GM21529 (cell line): ENCODE measurements around the gene ITGAE.

Experiments
- ATAC-seq: cut with Tn5 transposase; IDR thresholded peaks from one replicate; pipeline ENCODE4 v1.9.1; 2021; ENCODE audit not compliant: unreplicated experiment

The ITGAE gene

DNA sequence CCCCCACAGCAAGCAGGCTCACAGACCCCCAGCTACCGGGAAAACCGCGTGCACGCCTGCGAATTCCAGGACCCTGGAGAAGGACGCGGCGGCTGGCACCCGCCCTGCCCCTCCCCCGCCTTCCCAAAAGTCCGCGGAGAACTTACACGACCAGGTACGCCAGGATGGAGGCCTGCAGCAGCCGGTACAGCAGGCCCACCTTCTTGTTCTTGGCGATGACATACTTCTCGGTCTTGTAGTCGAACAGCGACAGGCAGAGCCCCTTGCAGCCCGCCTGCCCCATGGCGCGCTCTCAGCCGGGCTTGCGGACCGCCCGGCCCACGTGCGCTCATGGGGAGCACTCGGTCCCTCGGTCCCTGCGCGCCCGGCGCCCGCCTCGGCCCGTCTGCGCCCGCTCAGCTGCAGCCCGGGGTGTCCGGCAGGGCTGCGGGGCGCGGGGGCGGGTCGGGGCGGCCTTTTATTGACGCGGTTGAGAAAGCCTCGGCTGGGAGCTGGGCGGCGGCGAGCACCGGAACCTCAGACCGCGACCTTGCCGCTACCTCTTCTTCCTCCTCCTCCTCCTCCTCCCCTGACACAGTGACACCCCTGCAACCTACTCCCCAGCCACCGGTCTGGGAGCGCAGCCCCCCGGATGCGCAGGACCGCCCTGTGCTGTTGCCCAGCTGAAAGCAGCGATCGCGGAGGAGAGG lies 105.1 kb downstream of the ITGAE start, which contains the start of gene P2RX5:
Gene P2RX5, minus strand, starts transcription at position 433 of the 689 bp plus-strand sequence. Its CDS starts 150 bp downstream, at position 283.
- no peak for ATAC-seq

DNA sequence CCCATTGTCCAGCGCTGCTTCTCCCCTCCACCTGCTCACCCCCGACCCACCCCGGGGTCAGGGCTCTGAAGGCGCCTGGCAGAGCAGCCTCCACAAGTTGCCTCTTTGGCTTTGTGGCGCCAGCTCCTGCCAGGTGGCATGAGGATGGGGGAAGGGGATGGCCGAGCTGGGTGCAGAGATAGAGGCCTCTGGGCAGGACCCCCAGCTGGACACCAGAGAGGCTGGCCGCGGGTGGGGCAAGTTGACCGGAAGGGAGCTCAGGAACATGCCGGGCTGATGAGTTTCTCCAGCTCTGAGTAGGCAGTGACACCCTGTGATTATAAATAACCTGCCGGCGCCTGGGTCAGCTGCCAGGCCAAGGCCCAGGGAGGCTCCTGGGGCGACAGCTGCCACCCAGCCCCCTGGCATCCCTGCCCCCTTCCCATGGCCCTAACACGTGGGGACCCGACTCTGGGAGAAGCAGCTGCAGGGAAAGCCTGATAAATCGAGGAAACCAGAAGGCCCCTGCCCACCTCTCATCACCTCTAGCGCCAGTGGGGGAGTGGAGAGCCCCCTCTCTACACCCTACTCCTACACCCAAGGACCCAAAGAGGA lies 105.8 kb downstream of the ITGAE start:
- no peak for ATAC-seq

DNA sequence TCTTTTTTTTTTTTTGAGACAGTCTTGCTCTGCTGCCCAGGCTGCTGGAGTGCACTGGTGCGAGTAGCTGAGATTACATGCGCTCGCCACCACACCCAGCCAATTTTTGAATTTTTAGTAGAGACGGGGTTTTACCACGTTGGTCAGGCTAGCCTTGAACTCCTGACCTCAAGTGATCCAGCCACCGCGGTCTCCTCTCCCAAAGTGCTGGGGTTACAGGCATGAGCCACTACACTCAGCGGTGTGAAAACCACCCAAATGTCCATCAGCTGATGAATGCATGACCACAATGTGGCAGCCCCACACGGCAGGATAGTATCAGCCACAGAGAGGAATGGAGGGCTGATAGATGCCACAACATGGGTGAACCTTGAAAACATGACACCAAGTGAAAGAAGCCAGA lies 107.2 kb downstream of the ITGAE start:
- peak; percentile 50 for ATAC-seq

DNA sequence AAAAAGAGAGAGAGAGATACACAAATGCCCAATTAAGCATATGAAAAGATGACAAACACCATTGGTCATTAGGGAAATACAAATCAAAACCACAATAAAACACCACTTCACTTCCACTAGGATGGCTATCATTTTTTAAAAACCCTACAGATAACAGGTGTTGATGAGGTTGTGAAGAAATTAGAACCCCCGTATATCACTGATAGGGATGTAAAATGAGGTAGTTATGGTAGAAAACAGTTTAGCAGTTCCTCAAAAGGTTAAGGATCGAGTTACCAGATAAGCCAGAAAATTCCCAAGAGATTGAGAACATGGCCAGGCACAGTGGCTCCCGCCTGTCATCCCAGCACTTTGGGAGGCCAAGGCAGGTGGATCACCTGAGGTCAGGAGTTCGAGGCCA lies 107.8 kb downstream of the ITGAE start:
- no peak for ATAC-seq

DNA sequence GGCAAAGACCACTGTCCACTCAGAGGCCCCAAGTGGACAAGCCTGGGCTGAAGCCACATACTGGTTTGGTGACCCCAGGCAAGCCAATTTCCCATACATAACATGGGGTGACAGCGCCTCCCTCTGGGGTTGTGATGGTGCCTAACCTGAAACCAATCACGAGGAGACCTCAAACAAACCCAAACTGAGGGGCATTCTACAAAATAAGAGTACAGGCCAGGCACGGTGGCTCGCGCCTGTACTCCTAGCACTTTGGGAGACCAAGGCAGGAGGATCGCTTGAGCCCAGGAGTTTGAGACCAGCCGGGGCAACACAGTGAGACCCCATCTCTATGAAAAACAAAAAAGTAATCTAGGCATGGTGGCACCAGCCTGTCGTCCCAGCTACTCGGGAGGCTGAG lies 108.6 kb downstream of the ITGAE start:
- no peak for ATAC-seq

DNA sequence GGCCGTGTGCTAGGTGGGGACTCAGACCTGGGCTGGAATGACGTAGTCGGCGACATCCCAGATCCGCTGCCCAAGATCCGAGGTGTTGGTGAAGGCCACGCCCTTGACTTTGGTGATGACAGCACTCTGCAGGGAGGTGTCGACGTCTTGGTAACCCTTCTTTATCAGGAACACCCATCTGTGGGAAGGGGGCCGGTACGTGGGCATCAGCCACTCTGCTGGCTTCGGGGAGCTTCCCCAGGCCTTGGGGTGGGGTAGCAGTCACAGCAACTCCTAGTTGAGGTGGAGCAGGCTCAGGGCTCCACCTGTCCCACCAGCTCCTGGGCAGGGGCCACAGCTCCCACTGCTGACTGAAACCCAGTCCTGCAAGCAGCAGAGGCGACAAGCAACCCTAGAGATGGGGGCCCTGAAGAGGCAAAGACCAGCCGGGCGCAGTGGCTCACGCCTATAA lies 109.3 kb downstream of the ITGAE start:
- no peak for ATAC-seq

DNA sequence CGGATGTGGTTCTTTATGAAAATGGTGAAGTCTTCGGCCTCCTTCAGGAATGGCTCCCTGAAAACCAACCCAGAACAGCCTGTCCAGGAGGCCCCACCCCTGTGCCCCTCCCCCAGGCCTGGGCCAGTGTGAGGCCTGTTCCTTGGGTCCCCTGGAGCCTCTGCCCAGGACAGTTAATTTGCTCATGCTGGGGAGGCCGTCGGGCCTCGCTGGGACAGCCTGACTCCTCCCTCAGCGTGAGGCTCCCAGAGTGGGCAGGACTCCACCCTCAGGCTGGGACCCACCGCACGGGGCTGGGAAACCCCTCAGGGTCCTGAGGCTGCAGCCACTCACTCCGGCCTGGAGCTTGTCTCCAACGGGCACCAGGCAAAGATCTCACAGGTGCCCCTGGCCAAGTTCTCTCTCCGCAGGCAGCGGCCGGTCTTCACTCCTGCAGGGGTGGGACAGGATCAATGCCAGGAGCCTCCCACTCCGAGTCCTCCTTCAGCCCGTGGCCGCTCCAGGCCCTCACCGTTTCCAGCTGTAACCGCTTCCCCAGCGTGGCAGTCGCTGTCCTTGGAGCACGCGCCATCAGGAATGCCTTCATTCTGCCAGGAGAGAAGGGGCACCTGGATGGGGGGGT lies 110.8 kb downstream of the ITGAE start:
- ATAC-seq = no peak

DNA sequence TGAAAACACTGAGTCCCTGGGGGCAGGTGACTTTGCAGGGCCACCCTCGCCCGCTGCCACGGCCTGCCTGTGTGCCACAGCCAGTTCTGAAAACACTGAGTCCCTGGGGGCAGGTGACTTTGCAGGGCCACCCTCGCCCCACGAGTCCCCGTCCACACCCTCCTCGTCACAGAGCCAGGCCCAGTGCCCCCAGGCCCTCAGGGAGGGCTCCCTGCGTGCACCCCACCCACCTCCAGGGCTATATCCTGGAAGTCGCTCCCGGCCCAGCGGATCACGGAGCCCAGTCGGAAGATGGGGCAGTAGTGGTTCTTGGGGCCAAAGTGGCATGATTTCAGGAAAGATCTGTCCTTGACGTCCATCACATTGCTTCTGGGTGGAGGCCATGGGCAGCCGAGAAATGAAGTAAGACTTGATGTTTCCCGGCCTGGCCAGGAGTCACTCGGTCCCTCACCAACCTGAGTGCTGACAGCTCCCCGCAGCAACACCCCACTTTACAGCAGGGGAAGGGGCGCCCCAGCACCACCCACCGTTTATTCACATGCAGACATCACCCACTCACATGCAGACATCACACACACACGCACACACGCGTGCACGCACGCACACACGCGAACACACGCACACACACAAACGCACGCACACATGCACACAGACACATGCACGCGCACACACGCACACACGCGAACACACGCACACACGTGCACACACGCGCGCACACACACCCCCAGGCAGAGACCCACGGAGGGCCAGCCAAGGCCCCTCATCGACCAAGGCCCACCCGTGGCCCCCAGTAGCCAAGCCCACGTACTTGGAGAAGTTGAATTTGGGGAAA lies 111.5 kb downstream of the ITGAE start:
- ATAC-seq = no peak

DNA sequence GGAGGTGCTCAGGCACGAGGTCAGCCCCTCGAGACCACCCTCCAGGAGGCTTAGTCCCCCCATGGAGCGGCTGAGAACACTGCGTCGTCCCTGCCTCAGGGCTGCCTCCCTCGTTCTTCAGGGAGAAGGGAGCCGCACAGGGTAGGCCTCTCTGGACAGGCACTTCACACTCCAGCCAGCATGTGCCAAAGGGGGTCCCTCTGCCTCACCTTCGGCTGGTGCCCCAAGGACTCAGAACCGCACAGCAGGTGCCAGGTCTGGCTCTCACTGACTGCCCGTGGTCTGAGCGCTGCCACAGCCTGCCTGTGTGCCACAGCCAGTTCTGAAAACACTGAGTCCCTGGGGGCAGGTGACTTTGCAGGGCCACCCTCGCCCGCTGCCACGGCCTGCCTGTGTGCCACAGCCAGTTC lies 112.1 kb downstream of the ITGAE start:
- no peak for ATAC-seq

DNA sequence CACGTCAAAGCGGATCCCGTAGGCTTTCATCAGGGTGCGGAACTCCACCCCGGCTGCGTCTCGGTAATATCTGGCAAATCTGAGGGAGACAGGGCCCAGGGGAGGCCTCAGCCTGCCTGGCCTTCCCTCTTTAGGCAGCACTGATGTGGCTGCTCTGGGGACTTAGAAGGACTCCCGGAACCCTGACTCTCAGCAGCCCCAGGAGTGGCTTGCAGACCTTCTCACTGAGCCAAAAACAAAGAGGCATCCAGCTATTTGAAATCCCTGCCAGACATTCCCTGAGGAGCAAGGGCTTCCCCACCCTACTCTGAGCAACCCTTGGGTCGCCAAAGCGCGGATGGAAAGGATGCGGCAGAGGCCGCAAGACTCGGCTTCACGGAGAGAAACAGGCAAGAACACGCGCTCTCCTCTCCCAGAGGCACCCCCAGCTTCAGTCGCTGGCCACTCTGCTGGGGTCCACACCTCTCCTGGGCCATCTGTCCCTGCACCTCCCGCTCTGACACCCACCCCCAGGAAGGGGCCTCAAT lies 112.9 kb downstream of the ITGAE start:
- no peak for ATAC-seq

DNA sequence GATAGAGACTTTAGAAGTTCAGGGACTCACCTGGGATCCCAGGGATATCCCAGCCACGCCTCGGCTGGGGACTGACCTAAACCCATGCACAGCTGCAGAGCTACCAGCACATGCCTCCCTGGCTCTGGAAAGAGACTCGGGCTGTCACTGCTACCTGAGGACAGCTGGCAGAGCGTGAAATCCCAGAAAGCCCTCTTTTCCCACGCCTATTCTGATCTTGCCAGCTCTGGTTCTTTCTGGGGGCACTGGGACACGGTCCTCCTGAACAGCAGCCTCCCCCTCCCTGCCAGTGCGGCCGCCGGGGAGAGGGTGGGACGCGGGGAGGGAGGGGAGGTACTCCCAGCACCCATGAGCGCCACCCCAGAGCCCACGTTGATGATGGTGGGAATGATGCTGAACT lies 115.8 kb downstream of the ITGAE start:
- no peak for ATAC-seq

DNA sequence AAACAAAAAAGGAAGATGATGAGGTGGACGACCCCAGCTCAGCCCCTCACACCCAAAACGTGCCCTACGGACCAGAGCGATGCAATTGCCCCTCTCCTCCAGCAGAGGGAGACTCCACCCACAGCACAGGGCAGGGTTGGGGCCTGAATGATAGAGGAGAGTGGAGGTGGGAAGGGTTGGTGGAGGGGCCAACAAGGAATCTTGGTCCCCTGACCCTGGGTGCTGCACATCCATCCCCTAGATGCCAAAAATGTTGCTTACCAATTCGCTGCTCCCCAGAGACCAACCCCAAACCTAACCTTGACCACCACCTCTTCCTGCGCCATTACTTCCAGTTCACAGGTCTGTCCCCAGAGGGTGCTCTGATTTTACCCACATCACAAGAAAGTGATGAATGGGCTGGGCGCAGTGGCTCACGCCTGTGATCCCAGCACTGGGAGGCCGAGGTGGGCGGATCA lies 117.9 kb downstream of the ITGAE start:
- no peak for ATAC-seq

DNA sequence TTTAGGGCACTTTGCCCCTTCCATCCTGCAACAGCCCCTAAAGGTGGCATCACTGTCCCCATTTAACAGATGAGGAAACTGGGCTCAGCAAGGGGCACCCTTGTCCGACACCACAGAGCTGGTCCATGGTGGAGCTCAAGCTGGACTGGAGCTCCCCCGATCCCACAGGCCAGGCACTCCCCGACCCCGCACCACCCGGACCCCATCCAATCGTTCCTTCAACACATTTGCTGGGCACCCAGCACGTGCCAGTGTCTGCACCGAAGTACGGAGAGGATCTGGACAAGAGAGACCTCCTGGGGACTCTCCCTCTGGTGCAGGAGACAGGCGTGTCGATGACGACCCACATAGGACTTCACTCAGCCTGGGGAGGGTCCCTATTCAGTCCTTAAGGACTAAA lies 119.0 kb downstream of the ITGAE start:
- no peak for ATAC-seq

DNA sequence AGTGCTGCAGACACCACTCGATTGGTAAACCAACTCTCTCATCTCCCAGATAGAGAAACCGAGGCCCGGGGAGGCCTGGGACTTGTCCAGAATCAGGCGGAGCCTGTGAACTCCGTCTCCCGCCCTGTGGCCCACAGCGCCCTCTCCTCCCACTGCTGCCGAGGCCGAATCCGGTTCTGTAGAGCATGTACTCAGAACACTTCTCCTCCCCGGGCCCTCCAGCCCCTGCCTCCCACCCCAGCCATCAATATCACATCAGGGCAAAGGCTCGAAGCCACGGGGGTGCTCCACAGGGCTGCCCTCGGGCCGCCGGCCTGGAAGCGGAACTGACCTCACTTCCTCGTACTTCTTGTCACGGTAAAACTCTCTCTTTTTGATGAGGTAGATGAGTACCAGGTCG lies 119.4 kb downstream of the ITGAE start:
- ATAC-seq = no peak

DNA sequence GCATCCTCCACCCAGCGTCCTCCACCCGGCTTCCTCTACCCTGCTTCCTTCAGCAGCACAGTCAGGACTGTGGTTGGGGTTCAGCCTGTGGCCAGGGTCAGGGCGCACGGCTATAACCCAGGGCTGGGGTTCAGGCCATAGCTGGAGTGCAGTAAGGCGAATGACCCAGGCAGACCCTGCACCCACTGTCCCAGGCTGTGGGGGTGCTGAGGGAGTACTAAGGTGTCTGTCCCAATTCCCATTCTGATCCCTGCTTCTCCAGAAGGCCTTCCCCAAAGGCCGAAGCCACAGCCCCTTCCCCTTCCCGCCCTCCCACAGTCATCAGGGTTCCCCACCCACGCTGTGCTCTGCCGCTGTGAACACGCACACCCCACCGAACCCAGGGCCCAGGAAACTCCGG lies 119.9 kb downstream of the ITGAE start:
- ATAC-seq = no peak

DNA sequence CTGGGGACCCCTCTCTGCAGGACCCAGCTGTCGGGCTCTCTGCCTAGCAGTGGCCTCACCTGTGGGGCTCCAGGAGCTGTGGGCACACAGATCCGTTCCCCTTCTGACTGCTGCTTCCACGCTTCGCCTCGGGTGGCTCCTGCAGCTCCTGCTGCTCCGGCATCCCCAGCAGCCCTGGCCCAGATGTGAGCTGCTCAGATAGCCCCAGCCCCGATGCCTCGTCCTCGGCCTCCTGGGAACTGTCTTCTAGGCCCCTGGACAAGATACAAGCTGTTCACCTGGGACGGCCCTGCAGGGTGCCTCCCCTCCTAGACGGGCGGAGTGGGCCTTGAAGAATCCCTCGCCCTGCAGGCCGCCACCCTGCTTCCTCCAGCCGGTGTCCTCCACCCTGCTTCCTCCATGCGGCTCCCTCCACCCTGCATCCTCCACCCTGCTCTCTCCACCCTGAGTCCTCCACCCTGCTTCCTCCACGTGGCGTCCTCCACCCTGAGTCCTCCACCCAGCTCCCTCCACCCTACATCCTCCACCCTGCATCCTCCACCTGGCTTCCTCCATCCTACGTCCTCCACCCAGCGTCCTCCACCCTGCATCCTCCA lies 121.4 kb downstream of the ITGAE start:
- ATAC-seq = no peak

DNA sequence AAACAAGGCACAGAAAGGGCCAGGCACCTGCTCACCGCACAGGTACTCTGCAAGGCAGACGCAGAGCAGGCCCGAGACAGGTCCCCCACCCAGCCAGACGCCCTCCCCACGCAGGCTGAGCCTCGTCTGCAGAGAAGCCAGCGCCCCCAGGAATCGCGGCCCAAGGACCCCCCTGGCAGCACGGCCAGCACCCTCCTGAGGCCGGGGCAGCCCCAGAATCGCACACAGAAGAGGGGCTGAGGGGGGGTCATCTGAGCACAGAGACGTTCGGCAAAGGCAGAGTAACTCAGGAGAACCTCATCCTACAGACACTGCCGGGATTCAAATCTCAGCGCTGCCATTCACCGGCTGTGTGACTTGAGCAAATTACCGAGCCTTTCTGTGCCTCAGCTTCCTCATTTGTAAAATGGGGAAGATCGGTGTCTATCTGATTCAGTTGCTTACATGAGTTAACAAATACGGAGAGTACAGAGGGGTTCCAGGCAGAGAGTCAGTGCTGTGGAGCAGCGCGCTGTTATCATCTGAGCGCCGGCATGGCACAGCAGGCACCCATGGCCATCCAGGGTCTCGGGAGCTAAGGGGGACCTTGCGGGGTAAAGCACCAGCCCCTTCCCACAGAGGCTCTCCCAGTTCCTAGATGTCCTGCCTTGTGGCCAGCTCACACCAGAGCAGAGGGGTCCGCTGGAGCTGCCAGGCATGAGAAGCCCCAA lies 122.0 kb downstream of the ITGAE start:
- ATAC-seq = no peak

DNA sequence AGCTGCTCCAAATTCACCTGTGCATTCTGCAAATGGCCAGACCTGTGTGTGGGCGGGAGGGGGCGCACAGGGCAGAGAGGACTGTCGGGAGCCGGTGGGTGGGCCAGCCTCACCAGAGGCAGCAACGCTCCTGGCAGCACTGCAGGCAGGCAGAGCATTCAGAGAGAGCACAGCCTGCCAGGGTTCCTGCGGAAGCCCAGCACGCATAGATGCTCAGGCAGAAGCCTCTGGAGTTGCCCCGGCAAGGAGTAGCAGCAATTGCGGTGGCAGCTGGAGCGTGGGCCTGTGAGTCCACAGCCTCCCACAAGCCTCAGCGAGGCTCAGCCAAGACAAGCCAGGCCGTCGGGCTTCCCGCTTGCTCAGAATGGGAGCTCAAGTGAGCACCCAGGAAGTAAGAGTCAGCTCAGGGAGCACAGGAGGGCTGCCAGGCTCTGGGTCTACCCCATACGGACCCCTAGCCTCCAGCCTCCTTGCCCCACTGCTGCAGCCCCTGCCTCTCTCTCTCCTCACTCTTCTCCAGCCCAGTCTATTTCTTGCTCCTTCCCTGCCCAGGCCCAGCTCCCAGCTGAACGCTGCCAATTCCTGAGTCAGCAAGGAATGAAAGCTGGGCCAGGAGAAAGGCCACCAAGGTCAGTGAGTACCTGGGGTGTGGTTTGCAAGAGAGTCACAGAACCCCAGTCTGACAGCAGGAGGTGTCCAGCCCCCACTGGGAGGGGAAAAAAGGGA lies 122.7 kb downstream of the ITGAE start:
- no peak for ATAC-seq

DNA sequence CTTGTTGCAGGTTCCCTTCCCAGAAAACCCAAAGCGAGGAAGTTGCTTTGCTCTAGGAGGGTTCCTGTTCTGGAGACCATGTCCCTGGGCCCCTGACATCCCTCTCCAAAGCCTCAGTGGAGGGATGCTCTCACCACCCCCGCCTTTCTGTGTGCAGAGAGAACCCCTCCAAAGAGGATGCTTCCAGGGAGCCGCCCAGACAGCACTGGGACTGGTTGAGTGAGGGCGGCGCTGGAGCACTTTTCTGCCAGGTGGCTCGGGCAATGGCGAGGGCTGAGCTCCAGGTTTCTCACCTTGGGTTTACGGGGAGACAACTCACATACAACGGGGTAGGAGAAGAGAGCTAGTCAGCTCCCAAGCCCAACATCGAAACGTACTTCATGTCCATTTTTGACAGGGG lies 125.1 kb downstream of the ITGAE start:
- ATAC-seq = no peak
